H9 (cell line): Measurements from ENCODE around the gene TMEM245. TPM values are rescaled to one million over a fixed set of nuclear protein-coding genes. Genes with fewer than 3 reads are reported as not detected.

ENCODE experiments used
- DNase-seq: peaks from one replicate; pipeline ENCODE4 v3.0.0-alpha.2; 2017
- H2AFZ ChIP-seq: one replicate; pipeline ENCODE4 v1.6.1; 2013; ENCODE audit warnings: mild to moderate bottlenecking, low read length, control low read depth, moderate library complexity
- H2AK5ac ChIP-seq: 2 replicates; pipeline ENCODE4 v1.6.1; 2013; ENCODE audit warnings: low read length, control low read depth, mixed read lengths; ENCODE audit not compliant: insufficient read length
- H2BK120ac ChIP-seq: one replicate; pipeline ENCODE4 v1.6.1; 2013; ENCODE audit warnings: low read depth, mild to moderate bottlenecking, low read length, control low read depth, inconsistent platforms; ENCODE audit not compliant: poor library complexity, severe bottlenecking
- H2BK12ac ChIP-seq: 2 replicates; pipeline ENCODE4 v1.6.1; 2013; ENCODE audit warnings: low read length, control low read depth, mixed read lengths, low read depth; ENCODE audit not compliant: insufficient read length
- H2BK15ac ChIP-seq: 2 replicates; pipeline ENCODE4 v1.6.1; 2013; ENCODE audit warnings: low read depth, low read length, control low read depth
- H2BK20ac ChIP-seq: one replicate; pipeline ENCODE4 v1.6.1; 2013; ENCODE audit warnings: low read depth, mild to moderate bottlenecking, low read length, control low read depth, inconsistent platforms; ENCODE audit not compliant: poor library complexity, severe bottlenecking
- H2BK5ac ChIP-seq: 2 replicates; pipeline ENCODE4 v1.6.1; 2013; ENCODE audit warnings: low read length, control low read depth, mixed read lengths; ENCODE audit not compliant: insufficient read length
- H3K14ac ChIP-seq: 2 replicates; pipeline ENCODE4 v1.6.1; 2013; ENCODE audit warnings: low read length, control low read depth; ENCODE audit not compliant: insufficient read depth
- H3K18ac ChIP-seq: 2 replicates; pipeline ENCODE4 v1.6.1; 2013; ENCODE audit warnings: low read depth, mild to moderate bottlenecking, mixed read lengths, low read length, control low read depth; ENCODE audit not compliant: insufficient read length
- H3K23ac ChIP-seq: 2 replicates; pipeline ENCODE4 v1.6.1; 2013; ENCODE audit warnings: low read length, control low read depth, mixed read lengths, low read depth; ENCODE audit not compliant: insufficient read length
- H3K23me2 ChIP-seq: 2 replicates; pipeline ENCODE4 v1.6.1; 2013; ENCODE audit warnings: low read depth, mild to moderate bottlenecking, mixed read lengths, low read length, control low read depth; ENCODE audit not compliant: insufficient read length, poor library complexity, severe bottlenecking
- H3K27ac ChIP-seq: 2 replicates; pipeline ENCODE4 v1.5.1; 2013; ENCODE audit warnings: low read length, control low read depth, mixed read lengths, low read depth; ENCODE audit not compliant: insufficient read length
- H3K27me3 ChIP-seq: 2 replicates; pipeline ENCODE4 v1.6.1; 2013; ENCODE audit warnings: low read length, control low read depth, inconsistent platforms; ENCODE audit not compliant: insufficient read depth
- H3K4ac ChIP-seq: 2 replicates; pipeline ENCODE4 v1.6.1; 2013; ENCODE audit warnings: low read depth, mild to moderate bottlenecking, control low read depth, inconsistent platforms, low read length, moderate library complexity
- H3K4me1 ChIP-seq: 2 replicates; pipeline ENCODE4 v1.6.1; 2013; ENCODE audit warnings: low read length, control low read depth, inconsistent platforms; ENCODE audit not compliant: insufficient read depth
- H3K4me2 ChIP-seq: 2 replicates; pipeline ENCODE4 v1.6.1; 2013; ENCODE audit warnings: low read length, control low read depth, mixed read lengths; ENCODE audit not compliant: insufficient read length, insufficient read depth
- H3K56ac ChIP-seq: 2 replicates; pipeline ENCODE4 v1.6.1; 2013; ENCODE audit warnings: low read depth, mild to moderate bottlenecking, mixed read lengths, low read length, control low read depth; ENCODE audit not compliant: insufficient read length
- H3K79me1 ChIP-seq: 2 replicates; pipeline ENCODE4 v1.6.1; 2013; ENCODE audit warnings: low read depth, mild to moderate bottlenecking, moderate library complexity, low read length, control low read depth, inconsistent platforms; ENCODE audit not compliant: insufficient read depth, poor library complexity, severe bottlenecking
- H3K79me2 ChIP-seq: 2 replicates; pipeline ENCODE4 v1.6.1; 2013; ENCODE audit warnings: low read length, control low read depth, inconsistent platforms; ENCODE audit not compliant: insufficient read depth
- H3K9ac ChIP-seq: 2 replicates; pipeline ENCODE4 v1.6.1; 2013; ENCODE audit warnings: low read length, control low read depth, mixed read lengths; ENCODE audit not compliant: insufficient read length; ENCODE audit errors: extremely low read depth
- H3K9me3 ChIP-seq: one replicate; pipeline ENCODE4 v1.6.1; 2013; ENCODE audit warnings: low read depth, low read length, inconsistent platforms; ENCODE audit not compliant: control insufficient read depth
- H3T11ph ChIP-seq: one replicate; pipeline ENCODE4 v1.6.1; 2013; ENCODE audit warnings: mild to moderate bottlenecking, low read length, control low read depth, inconsistent platforms
- H4K20me1 ChIP-seq: one replicate; pipeline ENCODE4 v1.6.1; 2013; ENCODE audit not compliant: control insufficient read depth, insufficient read length, insufficient read depth
- H4K5ac ChIP-seq: 2 replicates; pipeline ENCODE4 v1.6.1; 2013; ENCODE audit warnings: low read depth, mild to moderate bottlenecking, mixed read lengths, low read length, control low read depth; ENCODE audit not compliant: insufficient read length
- H4K8ac ChIP-seq: replicated peaks from 2 replicates; pipeline ENCODE4 v1.6.1; 2013; ENCODE audit warnings: low read length, control low read depth, mixed read lengths, low read depth; ENCODE audit not compliant: insufficient read length
- H4K91ac ChIP-seq: 2 replicates; pipeline ENCODE4 v1.6.1; 2013; ENCODE audit warnings: low read depth, mild to moderate bottlenecking, moderate library complexity, mixed read lengths, low read length, control low read depth; ENCODE audit not compliant: insufficient read length
- H3K27ac Mint-ChIP-seq, 3 experiments: 2 replicates in 2 of 3; 3 replicates in 1 of 3; pipeline ENCODE4 v1.8.0; 2020 to 2021; ENCODE audit warnings: mixed read lengths in 3 of 3, mild to moderate bottlenecking in 1 of 3, moderate library complexity in 1 of 3
- H3K27me3 Mint-ChIP-seq: 2 replicates; pipeline ENCODE4 v1.8.0; 2021; ENCODE audit warnings: low read depth, mild to moderate bottlenecking, moderate library complexity, mixed read lengths
- H3K36me3 Mint-ChIP-seq, 3 experiments: 2 replicates in 2 of 3; 3 replicates in 1 of 3; pipeline ENCODE4 v1.8.0; 2020 to 2021; ENCODE audit warnings: low read depth in 3 of 3, mixed read lengths in 3 of 3; ENCODE audit not compliant: insufficient read depth in 1 of 3
- H3K4me1 Mint-ChIP-seq, 2 experiments: 2 replicates each; pipeline ENCODE4 v1.8.0; 2020; ENCODE audit warnings: mixed read lengths in 2 of 2
- H3K4me3 Mint-ChIP-seq, 2 experiments: 2 replicates in 1 of 2; 3 replicates in 1 of 2; pipeline ENCODE4 v1.8.0; 2020 to 2021; ENCODE audit warnings: mild to moderate bottlenecking in 2 of 2, mixed read lengths in 2 of 2, moderate library complexity in 1 of 2
- H3K9me3 Mint-ChIP-seq, 2 experiments: 2 replicates in 1 of 2; 3 replicates in 1 of 2; pipeline ENCODE4 v1.8.0; 2020; ENCODE audit warnings: mild to moderate bottlenecking in 2 of 2, mixed read lengths in 2 of 2, moderate library complexity in 1 of 2
- WGBS: extraction: QIAGEN DNeasy Blood & Tissue Kit; methylation state at CpG from one replicate; pipeline ENCODE4 v1.1.7; 2013; ENCODE audit warnings: missing lambda C conversion rate, low lambda C conversion rate, mixed read lengths; ENCODE audit not compliant: insufficient read length; ENCODE audit errors: extremely low coverage; 5-methylcytosine and 5-hydroxymethylcytosine counted together
- long read RNA-seq: library from polyadenylated mRNA; unstranded; transcript quantifications from one replicate; pipeline ENCODE4 v2.0.0, GENCODE V29; 2020
- total RNA-seq: library from RNA; stranded (reverse); gene quantifications from 2 replicates; pipeline ENCODE4 v1.2.1, GENCODE V29; 2021
- TF ChIP-seq, protein P1 (sequence below): fragments of 200-600 bp; sonication (generic); conservative IDR thresholded peaks from 3 replicates; pipeline ENCODE4 v1.8.0; 2021; ENCODE audit warnings: antibody characterized with exemption, mild to moderate bottlenecking

TMEM245 gene
- total RNA-seq, result 37.9 and 38.3 TPM in 2 replicates
- long read RNA-seq, partial matches to known transcripts, result 6 of 21 reads
- long read RNA-seq, other reads (novel, unspliced or antisense), result 14 of 21 reads

DNA sequence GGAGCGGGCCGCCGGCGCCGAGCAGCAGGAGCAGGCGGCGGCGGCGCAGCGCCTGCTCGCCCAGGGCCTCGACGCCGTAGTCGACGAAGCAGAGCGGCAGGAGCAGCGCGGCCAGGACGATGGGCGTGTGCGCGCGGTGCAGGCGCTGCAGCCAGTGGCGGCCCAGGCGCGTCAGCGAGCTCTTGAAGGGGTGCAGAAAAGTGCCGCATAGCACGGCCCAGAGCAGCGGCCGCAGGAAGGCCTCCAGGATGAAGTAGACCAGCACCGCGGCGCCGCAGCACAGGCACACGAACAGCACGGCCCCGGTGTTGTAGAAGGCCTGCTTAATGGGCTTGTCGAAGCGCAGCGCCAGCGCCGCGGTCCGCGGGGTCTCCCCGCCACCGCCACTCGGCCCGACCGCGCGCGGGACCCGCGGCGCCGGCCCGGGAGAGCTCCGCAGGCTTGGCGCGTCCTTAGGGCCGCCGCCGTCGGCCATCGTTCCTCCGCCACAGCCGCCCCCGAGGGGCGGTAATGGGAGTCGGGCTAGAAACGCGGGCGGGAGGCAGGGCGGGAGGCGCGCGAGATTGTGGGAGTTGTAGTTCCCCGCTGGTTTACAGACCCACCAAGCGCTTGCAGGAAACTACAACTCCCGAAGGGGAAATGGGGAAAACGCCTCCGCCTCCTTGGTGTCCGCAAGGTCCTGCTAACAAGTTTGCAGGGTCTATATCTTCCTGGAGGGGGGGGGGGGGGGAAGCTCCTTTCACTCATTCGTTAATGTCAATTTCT, at the start of gene TMEM245:
TMEM245 (minus strand) TSS at position 509 of the 765 bp plus-strand sequence; CDS start at position 475, 34 bp downstream.
- H3K79me2 ChIP-seq, result peaks cover 38% of the 10 kb centered on the region
- H3K4me1 ChIP-seq, result peaks cover 10% of the 10 kb centered on the region

More for the DNA sequence above, at the start of gene TMEM245:
- Histone ChIP-seq H2AFZ (peak within 1 kb of the TSS; percentile 58), H3K23ac (peak within 1 kb of the TSS; percentile 59), H2BK12ac (no peak within 1 kb of the TSS), H2AK5ac (no peak within 1 kb of the TSS), H3K23me2 (peaks cover 9% of the 10 kb centered on the region), H3K27ac (no peak within 1 kb of the TSS), H3K79me1 (peaks cover 9% of the 10 kb centered on the region), H3K27me3 (no peaks in the 10 kb centered on the region), H2BK15ac (no peak within 1 kb of the TSS), H3K4me2 (peak within 1 kb of the TSS; percentile 100), H2BK5ac (no peak within 1 kb of the TSS), H3K4ac (no peak within 1 kb of the TSS), H4K5ac (no peak within 1 kb of the TSS), H2BK20ac (no peak within 1 kb of the TSS), H3K14ac (peak within 1 kb of the TSS; percentile 70), H4K20me1 (no peaks in the 10 kb centered on the region), H3K56ac (peak within 1 kb of the TSS; percentile 35), H4K8ac (no peak within 1 kb of the TSS), H3K9me3 (no peaks in the 10 kb centered on the region), H3K9ac (peak within 1 kb of the TSS; percentile 95), H3T11ph (no peak within 1 kb of the TSS), H4K91ac (no peak within 1 kb of the TSS), H3K18ac (peak within 1 kb of the TSS; percentile 43), H2BK120ac (no peak within 1 kb of the TSS)
- Mint-ChIP-seq H3K9me3 (0 out of 5 replicates have a peak, but pooled peaks cover 0 to 3% of the 10 kb centered on the region in 2 experiments), H3K27ac (peak within 1 kb of the TSS; percentile 61 to 93 (median 91); a peak in 6 of 7 replicates), H3K4me3 (peak within 1 kb of the TSS; percentile 93 to 97), H3K36me3 (peaks cover 13 to 15% (median 14%) of the 10 kb centered on the region in 3 experiments; a peak in 6 of 7 replicates), H3K4me1 (peaks cover 30 to 40% of the 10 kb centered on the region in 2 experiments), H3K27me3 (no peaks in the 10 kb centered on the region)
- peak; percentile 99 for DNase-seq
- TF ChIP-seq, protein P1, sequence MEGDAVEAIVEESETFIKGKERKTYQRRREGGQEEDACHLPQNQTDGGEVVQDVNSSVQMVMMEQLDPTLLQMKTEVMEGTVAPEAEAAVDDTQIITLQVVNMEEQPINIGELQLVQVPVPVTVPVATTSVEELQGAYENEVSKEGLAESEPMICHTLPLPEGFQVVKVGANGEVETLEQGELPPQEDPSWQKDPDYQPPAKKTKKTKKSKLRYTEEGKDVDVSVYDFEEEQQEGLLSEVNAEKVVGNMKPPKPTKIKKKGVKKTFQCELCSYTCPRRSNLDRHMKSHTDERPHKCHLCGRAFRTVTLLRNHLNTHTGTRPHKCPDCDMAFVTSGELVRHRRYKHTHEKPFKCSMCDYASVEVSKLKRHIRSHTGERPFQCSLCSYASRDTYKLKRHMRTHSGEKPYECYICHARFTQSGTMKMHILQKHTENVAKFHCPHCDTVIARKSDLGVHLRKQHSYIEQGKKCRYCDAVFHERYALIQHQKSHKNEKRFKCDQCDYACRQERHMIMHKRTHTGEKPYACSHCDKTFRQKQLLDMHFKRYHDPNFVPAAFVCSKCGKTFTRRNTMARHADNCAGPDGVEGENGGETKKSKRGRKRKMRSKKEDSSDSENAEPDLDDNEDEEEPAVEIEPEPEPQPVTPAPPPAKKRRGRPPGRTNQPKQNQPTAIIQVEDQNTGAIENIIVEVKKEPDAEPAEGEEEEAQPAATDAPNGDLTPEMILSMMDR, result no peak
- WGBS, result no CpG with 5 or more reads among the region's 88 CpGs
